ENCODE measurements around the gene ARTN.
A peak's percentile ranks its signal among the peaks of the same experiment; 100 is the strongest.

The ARTN gene

DNA sequence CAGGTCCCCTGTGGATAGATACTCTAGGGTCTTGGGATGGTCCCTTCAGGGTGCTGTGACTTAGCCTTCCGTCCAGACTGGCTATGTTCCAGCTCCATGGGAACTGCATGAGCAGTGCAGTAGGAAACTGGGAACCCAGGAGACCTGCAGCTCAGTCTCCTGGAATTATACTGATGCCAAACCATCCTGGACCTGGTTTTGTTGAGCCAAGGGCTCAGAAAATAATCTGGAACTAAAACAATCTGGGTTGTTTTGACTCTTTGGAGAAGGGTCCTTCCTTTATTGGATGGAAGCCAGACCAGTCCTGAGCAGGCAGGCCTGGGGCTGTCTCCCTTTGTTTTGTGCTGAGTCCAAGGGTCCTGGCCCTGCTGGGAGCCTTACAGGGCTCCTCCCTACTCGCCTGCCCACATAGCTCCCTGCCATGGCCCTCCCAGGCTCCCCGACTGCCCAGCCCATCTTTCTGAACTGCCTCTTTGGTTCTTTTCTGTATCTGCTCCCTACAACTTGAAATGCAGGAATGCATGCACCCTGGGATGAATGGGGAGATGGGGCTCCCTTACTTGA lies 14.4 kb downstream of the ARTN start:
- Histone ChIP-seq H3K4me3 (ENCODE audit: low read length in 2 of 2) (peak overlapping the region; percentile 95 to 97), H3K27ac (ENCODE audit: low read length) (peak overlapping the region; percentile 98), H3K36me3 (ENCODE audit: control insufficient read depth in 2 of 2, insufficient read depth in 2 of 2, low read length in 2 of 2) (peaks cover 4 to 7% of the 10 kb centered on the region in 2 donors), H3K4me1 (ENCODE audit: control insufficient read depth, insufficient read depth, low read length) (peaks cover 38% of the 10 kb centered on the region), H3K27me3 (ENCODE audit: control insufficient read depth in 1 of 2, insufficient read depth in 2 of 2, low read length in 2 of 2) (no peaks in the 10 kb centered on the region), H3K9me3 (ENCODE audit: control insufficient read depth in 2 of 2, low read length in 2 of 2) (no peaks in the 10 kb centered on the region), H3K9ac (ENCODE audit: low read length in 2 of 2) (peak overlapping the region; percentile 98)

DNA sequence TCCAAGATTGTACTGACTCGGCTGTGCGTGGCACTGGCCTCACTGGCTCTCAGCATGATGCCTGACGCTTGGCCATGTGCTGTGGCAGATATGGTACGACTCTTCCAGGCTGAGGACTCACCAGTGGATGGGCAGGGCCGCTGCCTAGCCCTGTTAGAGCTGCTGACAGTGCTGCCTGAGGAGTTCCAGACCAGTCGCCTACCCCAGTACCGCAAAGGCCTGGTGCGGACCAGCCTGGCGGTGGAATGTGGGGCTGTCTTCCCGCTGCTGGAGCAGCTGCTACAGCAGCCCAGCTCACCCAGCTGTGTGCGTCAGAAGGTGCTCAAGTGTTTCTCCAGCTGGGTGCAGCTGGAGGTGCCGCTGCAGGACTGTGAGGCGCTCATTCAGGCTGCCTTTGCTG lies 16.1 kb downstream of the ARTN start:
- Histone ChIP-seq H3K4me1 (ENCODE audit: control insufficient read depth, insufficient read depth, low read length) (peaks cover 34% of the 10 kb centered on the region), H3K9me3 (ENCODE audit: control insufficient read depth in 2 of 2, low read length in 2 of 2) (no peaks in the 10 kb centered on the region), H3K36me3 (ENCODE audit: control insufficient read depth in 2 of 2, insufficient read depth in 2 of 2, low read length in 2 of 2) (peaks cover 4 to 7% of the 10 kb centered on the region in 2 donors), H3K27me3 (ENCODE audit: control insufficient read depth in 1 of 2, insufficient read depth in 2 of 2, low read length in 2 of 2) (no peaks in the 10 kb centered on the region), H3K4me3 (ENCODE audit: low read length in 2 of 2) (no peak overlapping the region), H3K27ac (ENCODE audit: low read length) (no peak overlapping the region), H3K9ac (ENCODE audit: low read length in 2 of 2) (no peak overlapping the region)

DNA sequence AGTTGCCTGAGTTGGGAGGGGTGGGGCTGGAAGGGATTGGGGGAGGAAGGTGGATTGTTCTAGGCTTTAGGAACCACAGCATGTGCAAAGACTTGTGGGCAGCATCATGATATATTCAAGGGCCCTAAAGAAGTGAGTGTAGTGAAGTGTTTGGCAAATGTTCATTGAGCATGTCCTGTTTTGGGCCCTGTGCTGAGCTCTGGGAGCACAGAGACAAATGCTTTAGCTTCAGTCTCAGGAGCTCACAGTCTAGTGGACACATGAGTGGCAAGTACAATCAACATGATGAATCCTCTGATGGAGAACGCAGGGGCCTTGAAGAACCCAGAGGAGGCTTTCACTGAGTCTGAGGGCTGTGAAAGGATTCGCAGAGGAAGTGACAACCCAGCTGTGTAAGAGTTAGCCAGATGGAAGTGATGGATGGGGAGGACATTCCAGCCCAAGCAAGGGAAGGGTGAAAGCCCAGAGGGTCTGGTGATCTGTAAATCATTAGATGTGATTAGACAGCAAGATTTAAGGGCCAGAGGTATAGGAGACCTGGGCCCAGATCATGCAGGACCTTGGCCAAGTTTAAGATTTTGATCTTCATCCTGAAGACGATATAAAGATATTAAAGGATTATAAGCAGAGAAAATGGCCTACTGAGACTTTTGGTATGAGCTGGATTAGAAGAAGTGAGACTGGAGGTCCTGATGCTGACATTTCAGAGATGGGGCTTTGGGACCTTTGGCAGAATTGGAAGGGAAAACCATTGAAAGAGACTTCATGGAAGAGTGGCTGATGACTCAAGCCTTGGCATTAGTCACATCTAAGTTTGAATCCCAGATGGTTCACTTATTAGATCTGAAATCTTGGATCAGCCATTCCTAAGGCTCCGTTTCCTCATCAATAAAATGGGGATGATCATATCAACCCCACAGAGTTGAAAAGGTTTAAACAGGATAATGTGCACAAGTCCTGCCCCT lies 17.7 kb downstream of the ARTN start:
- Histone ChIP-seq H3K36me3 (ENCODE audit: control insufficient read depth in 2 of 2, insufficient read depth in 2 of 2, low read length in 2 of 2) (peaks cover 4 to 9% of the 10 kb centered on the region in 2 donors), H3K27ac (ENCODE audit: low read length) (no peak overlapping the region), H3K4me1 (ENCODE audit: control insufficient read depth, insufficient read depth, low read length) (peaks cover 23% of the 10 kb centered on the region), H3K27me3 (ENCODE audit: control insufficient read depth in 1 of 2, insufficient read depth in 2 of 2, low read length in 2 of 2) (no peaks in the 10 kb centered on the region), H3K4me3 (ENCODE audit: low read length in 2 of 2) (no peak overlapping the region), H3K9ac (ENCODE audit: low read length in 2 of 2) (no peak overlapping the region), H3K9me3 (ENCODE audit: control insufficient read depth in 2 of 2, low read length in 2 of 2) (no peaks in the 10 kb centered on the region)

DNA sequence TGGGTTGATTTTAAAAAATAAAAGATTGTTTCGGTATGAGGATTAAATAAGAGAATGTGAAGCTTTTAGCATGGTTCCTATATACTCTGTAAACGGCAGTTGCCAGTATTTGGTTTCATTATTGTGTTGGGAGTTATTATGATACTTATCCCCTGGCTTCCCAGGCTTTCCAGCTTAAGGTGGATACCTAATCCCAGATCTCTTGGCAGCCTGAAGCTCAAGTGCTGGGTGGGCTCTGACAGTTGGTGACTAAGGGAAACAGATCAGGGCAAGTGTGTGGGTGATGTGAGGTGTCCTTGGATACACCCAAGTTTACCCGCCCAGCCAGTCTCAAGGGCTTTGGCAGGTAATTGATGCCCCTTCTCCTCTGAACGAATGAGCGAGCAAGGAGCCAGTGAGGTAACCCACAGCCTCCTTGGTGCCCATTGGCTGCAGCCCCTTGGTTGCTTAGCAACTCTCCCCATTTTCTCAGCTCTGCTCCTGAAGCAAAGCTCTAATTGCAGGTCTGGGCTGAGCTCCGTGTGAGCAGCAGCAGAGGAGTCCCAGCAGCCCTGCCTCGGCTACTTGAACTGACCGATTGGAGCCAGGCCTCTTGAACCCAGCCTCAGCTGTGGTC lies 19.2 kb downstream of the ARTN start:
- Histone ChIP-seq H3K27me3 (ENCODE audit: control insufficient read depth in 1 of 2, insufficient read depth in 2 of 2, low read length in 2 of 2) (no peaks in the 10 kb centered on the region), H3K9me3 (ENCODE audit: control insufficient read depth in 2 of 2, low read length in 2 of 2) (no peaks in the 10 kb centered on the region), H3K27ac (ENCODE audit: low read length) (no peak overlapping the region), H3K4me1 (ENCODE audit: control insufficient read depth, insufficient read depth, low read length) (peaks cover 17% of the 10 kb centered on the region), H3K36me3 (ENCODE audit: control insufficient read depth in 2 of 2, insufficient read depth in 2 of 2, low read length in 2 of 2) (peaks cover 15 to 21% of the 10 kb centered on the region in 2 donors), H3K9ac (ENCODE audit: low read length in 2 of 2) (no peak overlapping the region), H3K4me3 (ENCODE audit: low read length in 2 of 2) (no peak overlapping the region)

DNA sequence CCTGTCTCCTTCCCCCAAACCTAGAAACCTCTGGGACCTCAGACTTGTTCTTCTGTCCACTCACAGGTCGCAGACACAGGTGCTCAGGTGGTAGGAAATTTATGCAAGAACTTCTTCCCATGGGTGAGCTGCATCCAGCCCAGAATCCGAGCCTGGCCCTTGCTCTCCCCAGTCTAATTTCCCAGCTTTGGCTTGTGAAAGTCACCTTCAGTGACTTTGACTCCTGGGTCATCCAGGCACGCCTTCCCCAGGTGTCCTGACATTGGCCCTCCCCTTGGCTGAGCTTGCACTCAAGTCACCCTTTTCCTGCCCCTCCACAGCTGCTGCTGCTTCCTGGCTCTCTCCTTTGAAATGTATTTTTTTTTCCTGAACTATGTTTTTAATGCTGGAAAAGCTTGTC lies 19.8 kb downstream of the ARTN start:
- Histone ChIP-seq H3K36me3 (ENCODE audit: control insufficient read depth in 2 of 2, insufficient read depth in 2 of 2, low read length in 2 of 2) (peaks cover 20 to 26% of the 10 kb centered on the region in 2 donors), H3K9ac (ENCODE audit: low read length in 2 of 2) (no peak overlapping the region), H3K27ac (ENCODE audit: low read length) (no peak overlapping the region), H3K4me1 (ENCODE audit: control insufficient read depth, insufficient read depth, low read length) (peaks cover 12% of the 10 kb centered on the region), H3K4me3 (ENCODE audit: low read length in 2 of 2) (no peak overlapping the region), H3K9me3 (ENCODE audit: control insufficient read depth in 2 of 2, low read length in 2 of 2) (no peaks in the 10 kb centered on the region), H3K27me3 (ENCODE audit: control insufficient read depth in 1 of 2, insufficient read depth in 2 of 2, low read length in 2 of 2) (no peaks in the 10 kb centered on the region)

DNA sequence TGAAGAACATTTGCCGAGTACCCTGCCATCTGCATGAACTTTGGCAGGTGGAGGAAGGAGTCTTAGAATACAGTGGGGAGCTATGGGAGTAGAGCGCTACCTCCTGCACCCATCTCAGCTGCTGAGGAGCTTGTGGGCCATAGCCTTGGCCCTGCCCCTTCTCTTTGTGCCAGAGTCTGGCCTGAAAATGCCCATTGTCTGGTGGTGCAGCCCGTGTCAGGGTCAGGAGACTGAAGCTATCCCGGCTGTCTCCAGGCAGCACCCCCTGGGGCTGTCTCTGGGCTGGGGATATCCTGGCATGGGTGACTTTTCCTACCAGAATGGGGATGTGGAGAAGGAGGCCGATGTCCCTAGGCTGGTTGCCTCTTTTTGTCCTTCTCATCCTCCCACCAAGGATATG lies 20.4 kb downstream of the ARTN start:
- H3K9ac ChIP-seq (ENCODE audit: low read length in 2 of 2) = no peak overlapping the region

DNA sequence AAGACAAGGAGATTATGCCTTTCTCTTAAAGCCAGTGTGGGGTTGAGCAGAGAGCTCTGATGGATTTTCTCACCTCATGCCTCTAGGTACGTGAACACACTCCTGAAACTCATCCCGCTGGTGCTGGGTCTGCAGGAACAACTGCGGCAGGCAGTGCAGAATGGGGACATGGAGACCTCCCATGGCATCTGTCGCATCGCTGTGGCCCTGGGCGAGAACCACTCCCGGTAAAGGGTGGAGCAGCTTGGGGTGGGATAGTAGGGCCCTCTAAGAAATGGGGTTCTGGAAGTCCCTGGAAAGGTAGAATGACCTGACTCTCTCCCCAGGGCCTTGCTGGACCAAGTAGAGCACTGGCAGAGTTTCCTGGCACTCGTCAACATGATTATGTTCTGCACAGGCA lies 22.6 kb downstream of the ARTN start:
- peaks cover 40 to 42% of the 10 kb centered on the region in 2 donors for H3K36me3 ChIP-seq (ENCODE audit: control insufficient read depth in 2 of 2, insufficient read depth in 2 of 2, low read length in 2 of 2)
- H3K4me3 ChIP-seq (ENCODE audit: low read length in 2 of 2) = no peak overlapping the region
- no peak overlapping the region for H3K27ac ChIP-seq (ENCODE audit: low read length)
- H3K27me3 ChIP-seq (ENCODE audit: control insufficient read depth in 1 of 2, insufficient read depth in 2 of 2, low read length in 2 of 2) = no peaks in the 10 kb centered on the region
- H3K9me3 ChIP-seq (ENCODE audit: control insufficient read depth in 2 of 2, low read length in 2 of 2) = no peaks in the 10 kb centered on the region
- H3K9ac ChIP-seq (ENCODE audit: low read length in 2 of 2) = no peak overlapping the region
- peaks cover 3% of the 10 kb centered on the region for H3K4me1 ChIP-seq (ENCODE audit: control insufficient read depth, insufficient read depth, low read length)

More for the DNA sequence above, 20.4 kb downstream of the ARTN start:
- Histone ChIP-seq H3K4me1 (ENCODE audit: control insufficient read depth, insufficient read depth, low read length) (peaks cover 5% of the 10 kb centered on the region), H3K4me3 (ENCODE audit: low read length in 2 of 2) (no peak overlapping the region), H3K27ac (ENCODE audit: low read length) (no peak overlapping the region), H3K36me3 (ENCODE audit: control insufficient read depth in 2 of 2, insufficient read depth in 2 of 2, low read length in 2 of 2) (peaks cover 27 to 32% of the 10 kb centered on the region in 2 donors), H3K27me3 (ENCODE audit: control insufficient read depth in 1 of 2, insufficient read depth in 2 of 2, low read length in 2 of 2) (no peaks in the 10 kb centered on the region), H3K9me3 (ENCODE audit: control insufficient read depth in 2 of 2, low read length in 2 of 2) (no peaks in the 10 kb centered on the region)

DNA sequence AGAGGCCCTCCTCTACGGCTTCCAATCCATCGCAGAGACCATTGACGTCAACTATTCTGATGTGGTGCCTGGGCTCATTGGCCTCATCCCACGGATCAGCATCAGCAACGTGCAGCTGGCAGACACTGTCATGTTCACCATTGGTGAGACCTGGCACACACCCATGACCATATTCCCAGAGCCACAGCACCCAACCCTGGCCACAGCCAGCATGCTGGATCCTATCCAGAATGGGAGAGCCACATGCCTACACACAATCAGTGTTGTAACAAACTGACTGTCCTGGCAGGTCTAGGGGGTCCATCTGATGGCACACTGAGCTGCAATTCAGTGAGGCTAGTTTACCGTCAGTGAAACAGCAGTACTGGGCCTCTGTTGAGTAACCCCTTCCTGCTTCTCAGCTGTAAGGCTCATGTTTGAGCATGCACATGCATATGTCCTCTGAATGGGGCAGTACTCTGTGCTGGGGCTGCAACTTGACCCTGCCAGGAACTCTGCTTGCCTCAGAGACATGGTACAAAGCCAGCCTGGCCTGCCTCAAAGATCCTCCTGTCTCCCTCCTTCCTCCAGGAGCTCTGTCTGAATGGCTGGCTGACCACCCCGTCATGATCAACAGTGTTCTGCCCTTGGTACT lies 23.9 kb downstream of the ARTN start:
- H3K4me3 ChIP-seq (ENCODE audit: low read length in 2 of 2) = no peak overlapping the region
- no peak overlapping the region for H3K9ac ChIP-seq (ENCODE audit: low read length in 2 of 2)
- no peaks in the 10 kb centered on the region for H3K27me3 ChIP-seq (ENCODE audit: control insufficient read depth in 1 of 2, insufficient read depth in 2 of 2, low read length in 2 of 2)
- no peak overlapping the region for H3K27ac ChIP-seq (ENCODE audit: low read length)
- no peaks in the 10 kb centered on the region for H3K9me3 ChIP-seq (ENCODE audit: control insufficient read depth in 2 of 2, low read length in 2 of 2)
- H3K36me3 ChIP-seq (ENCODE audit: control insufficient read depth in 2 of 2, insufficient read depth in 2 of 2, low read length in 2 of 2) = peaks cover 51 to 55% of the 10 kb centered on the region in 2 donors
- H3K4me1 ChIP-seq (ENCODE audit: control insufficient read depth, insufficient read depth, low read length) = no peaks in the 10 kb centered on the region

DNA sequence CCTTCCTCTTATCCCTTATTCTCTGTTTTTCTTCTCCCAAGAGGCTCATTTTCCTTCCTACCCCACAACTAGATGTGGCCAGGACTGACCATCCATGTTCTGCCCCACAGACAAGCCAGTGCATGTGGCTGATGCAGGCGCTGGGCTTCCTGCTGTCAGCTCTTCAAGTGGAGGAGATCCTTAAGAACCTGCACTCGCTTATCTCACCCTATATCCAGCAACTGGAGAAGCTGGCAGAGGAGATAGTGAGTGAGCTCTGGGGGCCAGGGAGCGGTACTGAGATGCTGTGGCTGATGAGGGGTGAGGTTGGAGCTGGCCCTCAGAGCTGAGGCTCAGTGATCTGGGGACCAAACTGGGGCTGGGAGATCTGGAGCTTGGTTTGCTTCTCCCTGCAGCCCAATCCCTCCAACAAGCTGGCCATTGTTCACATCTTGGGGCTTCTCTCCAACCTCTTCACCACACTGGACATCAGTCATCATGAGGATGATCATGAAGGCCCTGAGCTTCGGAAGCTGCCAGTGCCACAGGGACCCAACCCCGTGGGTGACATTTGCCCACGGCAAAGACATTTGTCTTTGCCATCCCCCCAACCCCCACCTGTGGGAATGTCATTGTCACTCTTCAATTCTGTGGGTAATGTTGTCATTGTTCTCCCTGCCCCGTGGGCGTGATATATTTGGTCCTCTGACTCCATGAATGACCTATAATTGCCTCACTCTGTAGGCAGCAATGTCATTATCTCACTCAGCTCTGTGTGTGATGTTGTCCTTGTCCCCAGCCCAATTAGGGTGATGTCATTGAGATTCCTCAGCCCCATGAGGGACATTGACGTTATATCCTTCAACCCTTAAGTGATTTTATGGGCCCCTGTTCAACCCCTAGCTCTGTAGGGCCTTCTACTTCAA lies 25.0 kb downstream of the ARTN start:
- Histone ChIP-seq H3K27ac (ENCODE audit: low read length) (no peak overlapping the region), H3K4me3 (ENCODE audit: low read length in 2 of 2) (no peak overlapping the region), H3K9me3 (ENCODE audit: control insufficient read depth in 2 of 2, low read length in 2 of 2) (no peaks in the 10 kb centered on the region), H3K9ac (ENCODE audit: low read length in 2 of 2) (no peak overlapping the region), H3K4me1 (ENCODE audit: control insufficient read depth, insufficient read depth, low read length) (no peaks in the 10 kb centered on the region), H3K27me3 (ENCODE audit: control insufficient read depth in 1 of 2, insufficient read depth in 2 of 2, low read length in 2 of 2) (no peaks in the 10 kb centered on the region), H3K36me3 (ENCODE audit: control insufficient read depth in 2 of 2, insufficient read depth in 2 of 2, low read length in 2 of 2) (peaks cover 59 to 62% of the 10 kb centered on the region in 2 donors)

DNA sequence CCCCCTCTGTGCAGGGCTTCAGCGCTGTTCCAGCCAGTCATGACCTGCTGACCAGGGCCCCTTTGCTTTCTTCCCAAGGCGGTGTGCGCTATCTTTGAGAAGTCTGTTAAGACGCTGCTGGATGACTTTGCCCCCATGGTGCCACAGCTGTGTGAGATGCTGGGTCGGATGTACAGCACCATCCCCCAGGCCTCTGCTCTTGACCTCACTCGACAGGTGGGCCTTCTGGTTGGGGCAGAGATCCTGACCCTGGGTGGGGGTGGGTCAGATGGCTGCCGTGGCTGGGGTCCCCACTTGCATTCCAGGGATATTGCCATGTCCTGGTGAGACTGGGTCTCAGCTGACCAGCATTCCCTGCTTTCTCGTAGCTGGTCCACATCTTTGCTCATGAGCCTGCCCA lies 27.2 kb downstream of the ARTN start:
- no peaks in the 10 kb centered on the region for H3K9me3 ChIP-seq (ENCODE audit: control insufficient read depth in 2 of 2, low read length in 2 of 2)
- no peak overlapping the region for H3K27ac ChIP-seq (ENCODE audit: low read length)
- H3K4me1 ChIP-seq (ENCODE audit: control insufficient read depth, insufficient read depth, low read length) = no peaks in the 10 kb centered on the region
- no peak overlapping the region for H3K4me3 ChIP-seq (ENCODE audit: low read length in 2 of 2)
- no peak overlapping the region for H3K9ac ChIP-seq (ENCODE audit: low read length in 2 of 2)
- H3K36me3 ChIP-seq (ENCODE audit: control insufficient read depth in 2 of 2, insufficient read depth in 2 of 2, low read length in 2 of 2) = peaks cover 65 to 67% of the 10 kb centered on the region in 2 donors
- H3K27me3 ChIP-seq (ENCODE audit: control insufficient read depth in 1 of 2, insufficient read depth in 2 of 2, low read length in 2 of 2) = no peaks in the 10 kb centered on the region

All from stomach smooth muscle (tissue), 2 donors.